HG02973 (cell line): ENCODE data around the gene MYRIP.

Experiments
- ATAC-seq: cut with Tn5 transposase; IDR thresholded peaks from one replicate; pipeline ENCODE4 v1.9.1; 2021; ENCODE audit warnings: moderate library complexity; ENCODE audit not compliant: unreplicated experiment

MYRIP gene

DNA sequence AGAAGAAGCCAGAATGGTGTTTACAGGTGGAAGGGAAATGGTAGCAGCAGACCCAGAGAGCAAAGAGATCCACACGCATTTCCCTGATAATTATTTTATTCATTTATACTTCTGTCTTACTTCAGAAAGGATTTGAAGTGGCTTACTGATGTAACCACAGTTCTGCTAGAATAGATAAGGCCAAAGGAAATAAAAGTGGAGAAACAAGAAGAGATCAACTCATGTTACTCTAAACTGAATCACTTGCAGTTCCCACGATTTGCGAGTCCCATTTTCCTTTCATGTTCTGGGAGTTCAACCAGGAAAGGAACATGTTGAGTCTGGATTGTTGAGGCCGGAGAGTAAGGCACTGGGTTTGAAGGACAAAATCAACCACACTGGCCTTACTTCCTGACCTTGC is 151.8 kb downstream of the MYRIP start:
- ATAC-seq = no peak

DNA sequence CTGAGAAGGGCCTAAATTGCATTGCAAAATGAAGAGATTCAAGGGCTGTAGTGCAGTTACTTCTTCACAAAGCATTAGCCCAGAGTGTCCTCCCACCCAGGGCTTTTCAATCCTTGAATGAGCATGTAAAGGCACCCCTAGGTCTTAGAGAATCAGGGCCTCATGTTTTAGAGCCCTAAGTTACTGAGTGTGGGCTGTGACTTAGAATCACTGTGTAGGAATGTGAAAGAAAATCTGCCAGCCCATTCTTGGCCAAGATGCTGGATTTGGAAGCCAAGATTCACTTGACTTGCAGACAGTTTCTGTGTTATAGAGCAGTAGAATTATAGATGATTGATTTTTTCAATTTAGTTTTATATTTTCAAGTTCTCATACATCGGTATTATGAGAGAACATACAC is 153.2 kb downstream of the MYRIP start:
- no peak for ATAC-seq

DNA sequence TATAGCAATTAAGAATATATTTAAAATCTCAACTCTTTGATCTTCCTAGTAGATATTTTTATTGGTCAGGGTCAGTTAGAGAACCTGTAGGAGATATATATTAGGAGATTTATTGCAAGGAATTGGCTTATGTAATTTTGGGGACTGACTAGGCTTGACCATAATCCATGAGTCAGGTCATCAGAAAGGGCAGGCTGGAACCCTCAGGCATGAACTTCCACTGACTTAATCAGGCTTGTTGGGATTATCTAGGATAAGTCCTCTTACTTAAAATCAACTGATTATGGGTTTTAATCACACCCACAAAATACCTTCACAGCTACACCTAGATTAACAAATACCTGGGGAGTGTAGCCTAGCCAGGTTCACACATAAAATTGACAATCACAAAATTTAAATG is 156.1 kb downstream of the MYRIP start:
- ATAC-seq = no peak

DNA sequence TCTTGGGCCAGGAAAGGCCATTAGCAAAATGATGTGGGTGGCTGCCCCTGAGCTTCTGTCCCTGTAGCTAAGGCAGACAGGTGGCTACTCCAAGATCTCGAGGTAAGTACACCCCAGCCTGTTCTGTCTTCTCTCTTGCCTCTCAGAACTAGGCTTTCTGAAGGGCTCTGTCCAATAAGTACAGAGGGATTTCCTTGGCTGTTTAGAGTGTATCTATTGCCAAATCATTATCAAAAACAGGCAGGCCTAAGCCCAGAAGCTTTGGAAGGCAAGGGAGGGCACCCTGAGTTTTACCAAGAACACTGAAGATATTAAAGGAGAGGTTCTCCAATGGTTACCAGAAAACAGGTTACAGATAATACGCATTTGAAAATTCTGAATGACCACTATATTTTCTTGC is 156.6 kb downstream of the MYRIP start:
- ATAC-seq = no peak

DNA sequence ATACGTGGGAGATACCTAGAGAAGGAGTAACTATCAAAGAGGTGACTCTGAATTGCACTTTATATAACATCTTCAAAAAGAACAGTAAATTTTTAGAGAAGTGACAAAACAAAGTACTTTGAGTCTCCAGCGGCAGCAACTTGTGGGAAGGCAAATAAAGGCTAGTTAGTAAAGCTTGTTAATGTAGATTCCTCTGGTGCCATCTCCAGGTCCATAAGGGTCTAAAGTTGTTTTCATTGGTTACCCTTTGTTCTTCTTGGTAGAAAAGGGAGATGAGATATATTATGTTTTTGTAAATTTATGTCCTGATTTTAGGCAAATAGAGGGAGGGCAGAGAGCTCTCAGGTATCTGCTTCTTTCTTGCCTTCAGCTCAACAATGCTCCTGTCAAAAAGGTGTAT is 161.6 kb downstream of the MYRIP start:
- ATAC-seq = no peak

DNA sequence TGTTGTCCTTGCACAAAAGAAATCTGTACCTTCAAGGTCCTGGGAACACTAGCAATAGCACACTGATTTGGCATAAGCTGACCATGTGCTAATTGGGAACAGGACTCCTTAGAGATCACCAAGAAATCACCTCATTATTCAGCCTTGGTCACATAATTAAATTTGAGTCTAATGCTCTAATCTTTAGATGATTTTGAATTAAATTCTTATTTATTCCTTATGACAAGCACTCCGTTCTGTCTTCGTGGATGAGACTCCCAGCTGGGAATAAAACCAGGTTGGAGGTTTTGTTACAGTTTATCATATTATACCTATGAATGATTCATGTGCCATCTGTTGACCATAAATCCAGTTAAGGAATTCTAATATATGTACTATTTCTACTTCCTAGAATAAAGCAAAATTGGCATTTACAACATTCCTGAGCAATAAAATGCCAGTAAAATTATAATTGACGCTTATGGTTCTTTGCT is 162.2 kb downstream of the MYRIP start:
- ATAC-seq = no peak

DNA sequence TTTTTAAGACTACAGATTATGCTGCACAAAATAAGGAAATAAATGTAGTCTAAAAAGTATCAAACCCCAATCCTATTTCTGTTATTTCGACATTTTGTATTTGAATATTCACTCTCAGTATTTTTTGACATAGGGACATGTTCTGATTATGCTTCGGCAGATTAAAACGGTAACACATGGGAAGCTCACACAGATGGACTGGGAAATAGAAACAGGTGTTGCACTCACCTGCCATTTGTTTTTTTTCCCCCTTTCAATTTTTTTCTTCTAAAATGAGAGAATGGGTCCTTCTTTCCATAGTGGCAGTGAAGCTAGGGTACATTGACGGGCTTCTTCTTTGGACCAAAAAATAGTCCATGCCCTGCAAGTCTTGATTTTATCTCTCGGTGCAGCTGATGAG is 163.1 kb downstream of the MYRIP start:
- no peak for ATAC-seq

DNA sequence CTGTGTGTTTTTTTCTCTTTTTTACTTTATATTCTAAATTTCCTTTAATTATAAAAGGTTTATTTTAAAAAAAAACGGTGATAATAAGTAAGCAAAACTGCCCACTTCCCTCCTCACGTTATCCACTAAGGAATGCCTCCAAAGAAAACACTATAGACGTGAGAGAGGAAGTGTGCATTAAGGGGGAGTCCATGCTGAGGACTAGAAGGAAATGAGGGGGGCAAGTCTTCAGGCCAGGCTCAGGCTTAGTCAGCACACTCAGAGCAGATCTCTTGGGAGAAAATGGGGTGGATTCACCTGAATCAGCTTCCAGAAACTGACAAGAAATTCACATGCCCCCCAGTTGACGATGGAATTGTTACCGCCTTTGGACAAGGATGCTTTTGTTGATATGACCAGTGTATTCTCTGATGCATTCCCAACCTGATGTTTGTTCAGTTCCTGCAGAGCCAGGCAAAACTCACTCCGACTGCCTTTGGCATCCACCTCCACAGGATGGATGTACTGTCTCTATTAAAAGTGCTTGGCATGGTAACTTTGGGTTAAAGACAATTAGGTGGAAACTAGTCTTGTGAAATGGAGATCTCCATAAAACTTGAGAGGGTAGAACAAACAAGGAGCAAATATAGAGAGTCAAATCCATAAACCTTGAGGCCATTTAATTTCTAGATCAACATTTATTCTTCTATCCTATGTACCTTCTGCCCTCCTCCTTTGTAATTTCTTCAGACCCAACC is 167.8 kb downstream of the MYRIP start:
- ATAC-seq = no peak

DNA sequence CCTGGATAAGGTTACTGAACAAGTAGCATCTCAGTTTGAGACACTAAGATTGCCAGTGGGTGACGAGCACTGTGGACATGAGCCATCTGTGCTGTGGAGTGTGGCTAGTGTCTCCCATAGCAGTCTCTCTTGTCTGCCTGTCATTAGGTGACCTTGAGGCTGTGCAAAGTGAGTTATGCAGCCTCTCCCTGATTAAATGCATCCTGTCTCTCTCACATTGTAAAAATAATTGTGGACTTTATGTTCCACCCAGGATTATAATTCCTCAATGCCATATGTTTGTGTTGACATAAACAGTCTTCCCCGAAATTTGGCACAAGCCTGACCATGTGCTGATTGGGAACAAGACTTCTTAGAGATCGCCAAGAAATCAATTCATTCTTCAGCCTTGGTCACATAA is 168.9 kb downstream of the MYRIP start:
- no peak for ATAC-seq

DNA sequence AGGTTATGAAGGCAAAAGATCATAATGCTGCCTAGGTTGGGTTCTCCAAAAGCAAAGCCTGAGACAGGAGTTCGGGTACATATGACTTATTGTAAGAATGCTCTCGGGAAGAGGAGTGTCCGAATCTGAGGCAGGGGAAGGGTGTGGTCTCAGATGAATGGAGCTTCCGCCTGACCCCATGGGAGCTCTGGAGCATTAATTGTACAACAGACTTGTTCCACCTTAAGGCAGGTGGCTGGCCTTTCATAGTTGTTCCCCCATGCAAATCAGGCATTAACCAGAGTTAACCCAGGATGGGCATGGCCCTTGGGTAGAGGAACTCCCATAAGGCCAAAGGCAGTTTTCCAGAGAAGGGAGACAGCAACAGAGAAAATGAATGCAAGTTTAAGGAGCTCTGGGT is 170.6 kb downstream of the MYRIP start:
- ATAC-seq = no peak

DNA sequence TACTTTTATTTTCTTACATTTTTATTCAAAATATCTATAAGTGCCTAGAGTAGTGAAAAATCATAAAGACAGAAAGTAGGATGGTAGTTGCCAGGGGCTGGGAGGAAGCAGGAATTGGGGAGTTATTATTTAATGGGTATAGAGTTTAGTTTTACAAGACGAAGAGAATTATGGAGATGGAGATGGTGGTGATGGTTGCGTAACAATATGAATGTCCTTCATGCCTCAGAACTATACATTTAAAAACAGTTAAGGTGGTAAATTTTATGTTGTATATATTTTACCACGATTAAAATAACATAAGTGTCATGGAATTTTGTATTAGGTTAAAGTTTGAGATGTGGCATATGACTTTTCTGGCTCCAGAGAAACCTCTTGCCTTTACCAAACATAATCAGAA is 171.4 kb downstream of the MYRIP start:
- ATAC-seq = no peak

DNA sequence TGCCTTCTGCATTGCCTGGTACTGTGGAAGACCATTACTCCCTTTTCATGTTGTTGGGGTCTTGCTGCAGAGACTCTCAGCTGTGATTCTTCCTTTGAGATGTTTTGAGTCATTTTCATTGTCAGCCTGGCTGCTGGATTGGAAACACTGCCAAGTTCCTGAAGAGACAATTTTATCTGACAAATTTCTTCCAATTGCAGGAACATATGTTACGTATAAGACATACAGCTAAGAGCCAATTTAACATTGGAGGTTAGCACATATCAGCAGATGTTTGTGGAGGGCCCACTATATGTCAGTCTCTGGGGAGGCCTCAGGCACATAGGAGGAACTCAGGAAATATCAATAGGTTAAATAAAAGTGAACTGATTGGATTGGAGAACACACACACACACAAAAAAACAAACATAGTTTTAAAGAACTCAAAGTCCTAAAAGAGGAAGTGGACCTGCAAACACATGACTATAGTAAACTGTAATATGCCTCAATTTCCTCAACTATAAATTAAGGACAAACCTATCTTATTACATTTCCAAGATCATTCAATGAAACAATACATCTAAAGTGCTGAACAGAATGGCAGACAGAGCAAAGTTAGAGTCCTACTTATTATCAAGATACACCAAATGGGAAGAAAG is 172.3 kb downstream of the MYRIP start:
- ATAC-seq = no peak

DNA sequence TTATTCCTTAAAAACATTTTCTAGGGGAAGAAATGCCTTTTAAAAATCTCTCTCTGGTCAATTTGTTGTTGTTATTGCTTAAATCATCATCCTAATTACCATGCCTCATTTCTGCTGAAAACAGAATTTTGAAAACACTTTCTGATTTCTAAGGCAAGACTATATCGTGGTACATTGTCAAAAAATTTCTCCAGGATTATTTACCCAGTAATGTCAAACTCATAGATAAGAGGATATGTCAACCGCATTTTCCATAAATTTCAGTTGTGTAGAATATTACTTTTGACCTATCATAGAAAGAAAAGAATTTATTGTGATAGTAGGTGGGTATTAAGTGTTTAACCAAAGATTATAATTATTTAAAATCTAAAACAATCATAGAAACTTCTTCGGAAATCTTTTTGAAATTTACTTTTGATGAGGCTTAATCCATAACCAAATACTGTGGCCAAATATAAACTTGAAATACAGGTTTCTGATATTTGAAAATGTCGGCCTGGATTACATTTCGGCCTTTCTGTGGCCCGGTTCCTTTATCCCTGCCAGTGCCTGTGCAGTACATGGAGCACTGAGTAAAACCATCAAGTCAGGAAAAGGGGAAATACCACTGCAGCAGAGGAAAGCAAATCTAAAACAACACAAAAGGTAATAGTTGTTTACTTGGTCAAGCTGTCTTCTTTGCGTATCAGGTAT is 173.4 kb downstream of the MYRIP start:
- no peak for ATAC-seq

DNA sequence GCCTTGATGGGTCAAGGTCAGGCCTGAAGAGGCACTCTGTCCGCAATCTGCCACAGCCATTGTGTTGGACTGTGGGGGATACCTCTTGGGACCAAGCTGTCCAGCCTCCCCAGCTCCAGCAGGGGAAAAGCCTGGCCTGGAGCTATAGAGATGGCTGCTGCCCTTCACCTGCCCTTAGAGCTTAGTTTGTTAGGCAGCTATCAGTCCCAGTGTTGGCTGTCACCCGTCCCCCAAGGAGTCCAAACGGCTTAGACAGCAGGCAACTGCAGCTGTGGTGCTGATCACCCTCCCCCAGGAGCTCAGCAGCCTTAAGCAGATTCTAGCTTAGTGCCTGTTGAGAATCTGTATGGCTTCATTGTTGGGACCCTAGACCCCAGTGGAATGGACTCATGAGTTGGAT is 180.3 kb downstream of the MYRIP start:
- ATAC-seq = no peak

DNA sequence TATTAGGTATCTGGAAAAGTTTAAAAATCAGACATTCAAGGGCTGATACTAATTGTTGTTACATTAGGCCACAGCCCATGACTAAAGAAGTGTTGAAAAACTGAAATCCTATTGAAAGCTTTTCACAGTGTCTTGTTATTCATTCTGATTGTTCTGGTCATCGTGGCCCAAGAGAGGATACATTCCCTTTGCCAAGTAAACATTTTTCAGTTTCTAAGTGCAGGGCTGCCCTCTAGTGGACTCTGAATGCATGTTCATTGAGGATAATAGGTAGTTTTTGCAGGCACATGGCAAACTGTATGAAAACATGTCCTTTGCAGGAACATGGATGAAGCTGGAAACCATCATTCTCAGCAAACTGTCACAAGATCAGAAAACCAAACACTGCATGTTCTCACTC is 181.1 kb downstream of the MYRIP start:
- ATAC-seq = no peak

DNA sequence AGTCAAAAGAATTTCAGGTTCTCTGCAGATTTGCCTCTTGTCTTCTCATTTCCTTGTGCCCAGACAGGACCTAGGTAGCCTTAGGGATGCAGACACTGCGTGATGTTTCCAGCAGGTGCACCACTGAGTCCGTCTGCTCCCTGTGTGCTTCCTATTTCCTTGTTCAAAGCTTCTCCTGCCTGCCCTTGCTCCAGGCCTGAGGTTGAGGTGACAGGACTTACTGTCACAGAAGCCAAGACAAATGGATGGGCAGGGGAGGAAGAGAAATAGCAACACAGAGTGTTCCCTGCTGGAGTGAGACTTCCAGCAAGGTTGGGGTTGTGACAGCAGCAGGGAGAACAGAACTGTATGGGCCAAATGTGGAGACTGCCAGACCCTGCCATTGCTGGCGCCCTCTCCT is 199.4 kb downstream of the MYRIP start:
- no peak for ATAC-seq

DNA sequence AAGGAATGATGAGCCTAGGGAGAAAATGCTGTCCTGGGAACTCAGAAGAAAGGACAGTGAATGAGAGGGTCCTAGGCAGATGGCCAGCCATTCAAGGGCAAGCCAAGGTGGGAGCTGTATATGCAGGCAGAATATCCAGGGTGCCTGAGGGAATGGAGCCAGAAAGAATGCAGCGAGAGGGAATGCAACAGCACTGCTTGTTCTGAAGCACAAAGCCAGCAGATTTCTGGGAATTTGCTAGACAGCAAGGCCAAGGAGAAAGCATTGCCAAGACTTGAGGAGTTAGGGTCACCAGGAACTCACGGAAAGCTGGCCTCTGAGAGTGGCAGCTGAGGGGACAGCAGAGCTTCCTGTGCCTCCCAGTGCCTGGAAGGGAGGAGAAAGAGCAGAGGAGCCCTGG is 200.6 kb downstream of the MYRIP start:
- no peak for ATAC-seq

DNA sequence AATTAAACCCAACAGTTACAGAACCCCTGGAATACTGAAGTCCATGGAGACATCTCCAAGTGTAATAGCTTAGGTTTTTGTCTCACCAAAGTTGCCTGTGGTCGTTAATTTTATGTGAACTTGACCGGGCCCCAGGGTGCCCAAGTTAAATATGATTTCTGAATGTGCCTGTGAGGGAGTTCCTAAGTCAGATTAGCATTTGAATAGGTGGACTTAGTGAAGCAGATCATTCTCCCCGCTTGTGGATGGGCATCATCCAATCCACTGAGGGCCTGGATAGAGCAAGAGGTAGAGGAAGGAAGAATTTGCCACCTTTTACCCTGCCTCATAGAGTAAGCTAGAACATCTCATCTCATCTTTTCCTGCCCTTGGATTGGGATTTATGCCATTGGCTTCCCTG is 203.0 kb downstream of the MYRIP start:
- no peak for ATAC-seq

DNA sequence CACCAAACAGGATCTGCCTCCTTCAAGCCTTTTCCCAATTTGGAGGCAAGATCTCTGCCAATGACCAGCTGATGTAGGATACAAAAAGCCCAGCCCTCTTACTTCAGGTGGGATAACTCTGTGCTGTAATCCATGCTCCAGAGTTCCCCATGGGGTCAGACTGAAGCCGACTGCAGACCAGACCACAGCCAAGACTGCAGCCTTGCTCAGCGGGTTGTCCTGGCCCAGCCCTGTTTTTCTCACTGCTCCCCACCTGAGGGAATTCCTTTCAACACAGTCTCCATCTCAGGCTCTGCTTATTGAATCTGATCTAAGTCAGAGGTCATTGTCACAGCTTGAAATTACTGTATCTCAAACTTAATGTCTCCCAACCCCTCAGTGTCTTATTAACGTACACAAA is 207.0 kb downstream of the MYRIP start:
- ATAC-seq = no peak

DNA sequence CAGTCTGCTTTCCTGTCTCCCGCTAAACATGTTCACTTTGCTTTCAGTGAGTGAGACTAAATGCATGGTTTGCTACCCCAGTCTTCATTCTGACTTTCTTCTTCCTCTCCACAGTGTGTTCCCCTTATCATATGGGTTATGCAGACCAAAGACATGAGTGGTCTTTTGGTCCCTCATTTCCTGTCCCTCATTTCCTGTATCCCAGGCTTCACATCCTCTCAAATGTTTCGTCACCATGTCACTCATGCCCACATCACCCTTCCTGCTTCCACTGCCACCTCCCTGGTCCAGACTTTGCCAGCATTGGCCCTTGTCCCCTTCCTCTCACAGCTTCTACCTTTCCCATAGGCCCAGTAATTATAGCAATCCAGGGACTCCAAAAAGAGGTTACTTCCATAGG is 209.0 kb downstream of the MYRIP start:
- no peak for ATAC-seq

DNA sequence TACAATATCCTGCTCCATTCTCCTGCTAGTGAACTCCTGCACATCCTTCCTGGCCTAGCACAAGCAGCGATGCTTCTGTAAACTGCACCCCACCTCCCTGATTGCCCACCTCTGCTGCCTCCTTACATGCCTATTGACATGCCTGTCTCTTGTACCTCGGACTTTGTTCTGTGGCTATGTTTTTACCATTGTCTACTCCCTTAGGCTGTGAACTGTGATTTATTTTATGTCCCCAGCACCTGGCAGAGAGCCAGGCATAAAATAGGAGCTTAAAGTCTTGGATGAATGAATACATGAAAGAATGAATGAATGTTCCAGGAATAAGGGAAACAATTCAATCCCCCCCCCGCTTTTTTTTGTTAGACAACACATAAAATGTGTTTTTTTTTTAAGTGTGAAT is 210.0 kb downstream of the MYRIP start:
- ATAC-seq = no peak

DNA sequence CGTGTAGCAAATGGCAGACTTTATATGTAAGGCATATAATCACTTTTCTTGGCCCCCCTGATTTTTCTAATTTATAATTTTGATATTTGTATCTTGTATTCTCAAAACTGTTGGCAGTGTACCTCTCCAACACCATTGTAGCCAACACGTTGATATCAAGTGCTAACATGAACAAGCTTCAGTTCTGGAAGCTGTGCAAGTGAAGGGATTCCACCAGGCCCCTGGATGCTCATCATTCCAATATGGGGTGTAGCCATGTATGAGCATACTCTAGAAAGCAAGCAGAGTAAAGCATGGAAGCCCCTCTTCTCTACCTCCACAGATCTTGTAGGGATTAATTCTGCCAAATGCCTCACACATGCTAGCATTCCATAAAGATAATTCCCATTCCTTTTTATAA is 211.3 kb downstream of the MYRIP start:
- ATAC-seq = no peak
